NCI-H2171 (cell line): ENCODE data around the gene KIRREL1.

Source experiments
- DNase-seq: peaks from one replicate; lab custom pipeline; 2025; lab: John Stamatoyannopoulos, UW

KIRREL1 gene

DNA sequence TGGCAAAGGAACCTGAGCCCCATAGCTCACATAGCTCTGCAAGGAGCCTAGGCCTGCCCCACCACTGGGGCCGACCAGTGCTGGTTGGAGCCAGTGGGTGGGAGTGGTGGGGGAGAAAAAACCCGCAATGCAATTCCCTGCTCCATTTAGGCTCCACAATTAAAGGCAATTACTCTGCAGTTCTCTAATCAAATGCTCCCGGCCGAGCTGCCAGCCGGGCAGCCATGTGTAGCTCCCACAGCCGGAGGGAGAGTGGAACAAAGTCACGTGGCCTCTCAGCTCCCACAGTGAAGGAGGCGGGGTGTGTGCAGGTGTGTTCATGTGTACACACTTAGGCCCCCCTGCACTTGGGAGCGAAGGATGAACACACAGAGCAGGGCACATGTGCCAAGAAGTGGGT, 81.6 kb downstream of the KIRREL1 start:
- DNase-seq: no peak

DNA sequence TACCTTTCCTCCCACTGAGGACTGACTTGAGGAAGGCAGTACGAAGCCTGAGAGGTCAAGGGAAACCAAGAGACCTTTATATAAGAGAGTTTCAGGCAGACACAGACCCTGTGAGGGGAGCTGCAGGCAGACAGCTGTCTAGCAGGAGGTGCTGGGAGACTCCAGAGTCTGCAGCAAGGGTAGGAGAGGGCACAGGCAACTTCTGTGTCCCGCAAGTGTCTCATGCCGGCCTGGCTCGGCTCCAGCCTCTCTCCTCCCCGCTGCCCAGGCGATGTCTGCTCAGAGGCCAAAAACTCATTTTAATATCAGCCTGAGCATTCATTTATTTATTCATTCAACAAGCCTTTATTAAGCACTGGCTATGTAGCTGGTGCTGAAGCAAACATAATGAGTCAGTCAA, 83.0 kb downstream of the KIRREL1 start:
- DNase-seq: no peak

DNA sequence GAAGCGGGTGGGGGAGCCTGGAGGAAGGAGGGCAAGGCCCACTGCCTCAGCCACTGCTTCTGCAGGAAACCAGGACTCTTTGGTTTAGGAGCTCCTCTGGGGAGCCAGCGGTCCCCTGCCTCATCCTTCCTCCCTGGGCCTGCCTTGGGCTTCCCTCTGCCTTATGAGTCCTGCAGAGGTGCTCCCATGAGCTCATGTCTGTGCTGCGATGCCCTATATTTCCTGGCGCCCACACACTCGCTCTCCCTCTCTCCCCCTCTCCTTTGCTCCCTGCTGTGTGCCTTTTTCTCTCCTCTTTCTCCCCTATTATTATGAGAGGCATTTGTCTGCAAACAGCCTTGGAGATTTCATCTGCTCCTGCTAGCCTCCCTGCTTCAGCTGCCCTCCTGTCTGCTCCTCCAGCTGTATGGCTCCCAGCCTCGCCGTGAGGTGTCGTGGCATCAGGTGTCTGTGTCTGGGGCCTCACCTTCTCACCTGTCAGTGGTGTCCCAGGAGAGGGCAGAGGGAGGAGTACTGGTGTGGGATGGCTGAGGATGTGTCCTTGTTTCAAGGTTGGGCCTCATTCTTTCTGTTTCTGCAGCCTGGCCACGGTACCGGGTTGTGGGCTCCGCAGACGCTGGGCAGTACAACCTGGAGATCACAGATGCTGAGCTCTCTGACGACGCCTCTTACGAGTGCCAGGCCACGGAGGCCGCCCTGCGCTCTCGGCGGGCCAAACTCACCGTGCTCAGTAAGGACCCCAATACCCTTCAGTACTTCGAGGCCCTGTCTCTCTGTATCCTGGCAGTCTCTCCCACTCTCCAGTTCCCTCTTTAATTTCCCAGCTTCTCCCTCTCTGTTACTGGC, 84.2 kb downstream of the KIRREL1 start:
- no peak for DNase-seq

DNA sequence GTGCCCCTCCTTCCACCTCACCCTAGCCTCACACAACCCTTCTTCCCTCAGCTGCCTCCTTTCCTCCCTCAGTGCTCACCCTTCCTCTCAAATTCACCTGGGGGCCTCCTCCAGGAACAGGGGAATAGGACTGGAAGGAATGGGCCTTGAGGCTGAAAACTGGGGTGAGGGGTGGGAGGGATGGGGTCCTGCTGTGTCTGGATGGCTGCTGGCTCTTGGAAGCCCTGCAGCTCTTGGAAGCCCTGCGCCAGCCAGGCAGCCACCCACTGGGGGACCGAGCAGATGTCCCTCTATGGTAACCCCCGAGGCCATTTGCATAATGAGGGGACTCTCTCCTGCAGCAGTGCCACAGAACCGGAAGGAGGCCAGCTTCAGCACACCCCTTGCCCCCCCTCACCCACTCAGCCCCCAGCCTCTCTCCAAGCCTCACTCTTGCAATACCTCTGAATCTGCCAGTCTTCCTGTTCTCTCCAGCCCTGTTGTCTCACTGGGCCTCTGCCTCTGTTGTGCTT, 85.2 kb downstream of the KIRREL1 start:
- no peak for DNase-seq

DNA sequence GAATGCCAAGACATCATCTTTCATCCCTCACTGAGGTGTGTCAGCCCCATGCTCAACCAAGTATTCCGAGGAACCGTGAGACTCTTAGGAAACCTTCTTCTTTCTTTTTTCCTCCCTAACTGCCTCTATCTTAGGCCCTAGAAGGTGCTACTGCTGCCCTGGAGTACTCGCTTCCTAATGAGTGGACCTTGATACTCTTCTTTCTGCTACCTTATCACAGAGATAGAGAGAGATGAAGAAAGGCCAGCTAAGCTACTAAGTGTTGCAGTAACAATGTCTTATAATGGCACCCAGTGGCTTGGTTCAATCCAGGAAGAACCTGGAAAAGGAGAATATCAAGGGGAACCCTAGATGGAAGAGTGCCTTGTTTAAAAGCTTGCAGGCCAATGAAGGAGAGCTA, 86.6 kb downstream of the KIRREL1 start:
- no peak for DNase-seq

DNA sequence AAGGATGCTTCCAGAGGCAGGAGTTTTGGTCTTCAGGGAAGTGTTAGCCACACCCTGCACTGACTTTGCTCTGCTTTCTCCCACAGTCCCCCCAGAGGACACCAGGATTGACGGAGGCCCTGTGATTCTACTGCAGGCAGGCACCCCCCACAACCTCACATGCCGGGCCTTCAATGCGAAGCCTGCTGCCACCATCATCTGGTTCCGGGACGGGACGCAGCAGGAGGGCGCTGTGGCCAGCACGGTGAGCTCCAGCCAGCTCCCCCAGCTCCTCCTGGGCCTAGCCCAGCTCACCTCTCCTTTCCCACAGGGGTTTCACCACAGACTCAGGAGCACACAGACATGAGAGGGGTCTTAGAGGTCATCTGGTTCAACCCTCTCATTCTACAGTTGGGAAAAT, 90.9 kb downstream of the KIRREL1 start:
- DNase-seq: no peak

DNA sequence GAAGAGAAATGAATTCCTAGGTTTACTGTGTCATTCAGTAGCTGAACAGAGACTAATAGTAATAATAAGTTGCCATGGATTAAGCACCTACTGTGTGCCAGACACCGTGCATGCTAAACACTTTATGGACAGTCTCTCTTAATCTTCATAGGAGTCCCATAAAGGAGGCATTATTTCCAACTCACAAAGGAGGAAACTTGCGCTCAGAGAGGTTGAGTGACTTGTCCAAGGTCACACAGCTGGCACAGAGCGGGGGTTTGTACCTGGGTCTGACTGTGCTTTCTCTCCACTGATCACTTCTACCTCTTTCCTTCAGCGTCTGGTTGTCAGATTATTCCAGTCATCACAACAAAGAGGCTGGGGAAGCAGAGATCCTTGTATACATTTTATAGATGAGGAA, 91.3 kb downstream of the KIRREL1 start:
- no peak for DNase-seq

DNA sequence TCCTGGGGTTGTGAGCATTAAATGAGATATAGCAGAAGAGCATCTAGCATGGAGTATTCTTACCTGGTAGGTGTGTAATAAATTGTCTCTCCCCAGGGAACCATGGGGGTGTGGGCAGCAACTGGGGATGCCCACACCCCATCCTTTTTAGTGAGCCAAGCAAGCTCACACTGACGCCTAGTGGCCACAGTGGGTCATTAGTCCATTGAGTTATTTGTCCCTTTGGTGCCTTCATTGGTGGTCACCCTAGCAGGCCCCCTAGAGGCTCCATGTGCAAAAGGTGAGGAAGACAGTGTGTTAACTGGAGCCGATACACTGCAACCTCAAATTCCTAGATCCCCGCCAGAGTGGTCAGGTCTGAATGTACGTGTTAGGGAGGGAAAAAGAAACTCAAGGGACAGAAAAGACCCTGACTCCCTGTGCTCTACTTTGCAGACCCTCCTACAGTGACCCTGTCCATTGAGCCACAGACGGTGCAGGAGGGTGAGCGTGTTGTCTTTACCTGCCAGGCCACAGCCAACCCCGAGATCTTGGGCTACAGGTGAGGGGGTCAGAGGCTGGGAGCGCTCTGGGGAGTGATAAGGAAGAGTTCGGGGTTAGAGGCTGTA, 94.0 kb downstream of the KIRREL1 start:
- no peak for DNase-seq

DNA sequence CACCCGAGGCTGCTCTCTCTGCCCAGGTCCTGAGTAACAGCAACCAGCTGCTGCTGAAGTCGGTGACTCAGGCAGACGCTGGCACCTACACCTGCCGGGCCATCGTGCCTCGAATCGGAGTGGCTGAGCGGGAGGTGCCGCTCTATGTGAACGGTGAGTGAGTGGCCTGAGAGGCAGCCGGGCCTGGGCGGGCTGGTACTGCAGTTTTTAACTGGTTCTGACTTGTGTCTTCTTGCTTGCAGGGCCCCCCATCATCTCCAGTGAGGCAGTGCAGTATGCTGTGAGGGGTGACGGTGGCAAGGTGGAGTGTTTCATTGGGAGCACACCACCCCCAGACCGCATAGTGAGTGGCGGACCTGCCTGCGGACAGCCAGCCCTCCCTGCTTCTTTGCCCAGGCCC, 96.0 kb downstream of the KIRREL1 start:
- DNase-seq: no peak

DNA sequence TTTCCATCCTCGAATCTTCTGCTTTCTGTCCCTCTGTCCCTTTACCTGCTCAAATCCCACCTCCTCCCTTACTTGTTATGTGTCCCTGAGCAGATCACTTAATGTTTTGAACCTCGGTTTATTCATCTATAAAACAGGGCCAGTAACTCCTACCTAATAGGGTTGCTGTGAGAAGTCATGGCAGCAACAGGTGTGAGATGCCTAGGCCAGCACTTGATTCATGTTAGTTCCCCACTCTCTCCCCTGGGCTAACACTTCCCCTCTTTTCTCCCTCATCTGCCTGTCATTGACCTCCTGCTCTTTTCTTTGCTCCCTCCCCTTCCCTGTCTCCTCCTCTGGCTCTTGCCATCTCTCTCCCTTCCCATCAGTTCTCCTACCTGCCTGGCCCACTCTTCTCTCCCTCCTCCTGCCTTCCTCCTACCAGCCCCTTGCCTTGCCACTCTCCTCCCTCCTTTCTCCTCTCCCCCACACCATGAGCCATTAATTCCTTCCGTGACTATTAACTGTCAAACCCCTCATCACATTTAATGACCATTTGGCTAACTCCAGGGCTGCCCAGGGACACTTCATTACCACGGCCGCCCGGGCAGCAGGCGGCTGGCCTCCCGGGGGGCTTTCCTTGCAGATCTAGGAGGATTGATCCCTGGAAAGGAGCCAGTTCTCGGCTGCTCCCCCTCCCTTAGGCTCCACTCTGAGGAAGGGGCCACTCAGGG, 96.6 kb downstream of the KIRREL1 start:
- no peak for DNase-seq

DNA sequence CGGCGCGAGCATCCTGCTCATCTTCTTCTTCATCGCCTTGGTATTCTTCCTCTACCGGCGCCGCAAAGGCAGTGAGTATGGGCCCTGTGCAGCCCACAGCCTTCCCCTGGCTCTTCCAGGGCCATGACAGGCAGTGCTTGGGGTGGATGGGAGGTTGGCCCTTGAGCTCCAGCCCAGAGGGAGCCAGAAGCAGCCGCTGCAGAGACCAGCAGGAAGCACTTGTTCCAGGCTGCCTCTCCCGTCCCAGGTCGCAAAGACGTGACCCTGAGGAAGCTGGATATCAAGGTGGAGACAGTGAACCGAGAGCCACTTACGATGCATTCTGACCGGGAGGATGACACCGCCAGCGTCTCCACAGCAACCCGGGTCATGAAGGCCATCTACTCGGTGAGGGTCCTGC, 99.9 kb downstream of the KIRREL1 start:
- DNase-seq: no peak

DNA sequence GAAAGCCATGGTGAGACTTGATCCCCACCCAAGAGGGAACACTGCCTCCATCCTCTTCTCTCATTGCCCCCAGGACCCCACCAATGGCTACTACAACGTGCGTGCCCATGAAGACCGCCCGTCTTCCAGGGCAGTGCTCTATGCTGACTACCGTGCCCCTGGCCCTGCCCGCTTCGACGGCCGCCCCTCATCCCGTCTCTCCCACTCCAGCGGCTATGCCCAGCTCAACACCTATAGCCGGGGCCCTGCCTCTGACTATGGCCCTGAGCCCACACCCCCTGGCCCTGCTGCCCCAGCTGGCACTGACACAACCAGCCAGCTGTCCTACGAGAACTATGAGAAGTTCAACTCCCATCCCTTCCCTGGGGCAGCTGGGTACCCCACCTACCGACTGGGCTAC, 101.1 kb downstream of the KIRREL1 start:
- no peak for DNase-seq

DNA sequence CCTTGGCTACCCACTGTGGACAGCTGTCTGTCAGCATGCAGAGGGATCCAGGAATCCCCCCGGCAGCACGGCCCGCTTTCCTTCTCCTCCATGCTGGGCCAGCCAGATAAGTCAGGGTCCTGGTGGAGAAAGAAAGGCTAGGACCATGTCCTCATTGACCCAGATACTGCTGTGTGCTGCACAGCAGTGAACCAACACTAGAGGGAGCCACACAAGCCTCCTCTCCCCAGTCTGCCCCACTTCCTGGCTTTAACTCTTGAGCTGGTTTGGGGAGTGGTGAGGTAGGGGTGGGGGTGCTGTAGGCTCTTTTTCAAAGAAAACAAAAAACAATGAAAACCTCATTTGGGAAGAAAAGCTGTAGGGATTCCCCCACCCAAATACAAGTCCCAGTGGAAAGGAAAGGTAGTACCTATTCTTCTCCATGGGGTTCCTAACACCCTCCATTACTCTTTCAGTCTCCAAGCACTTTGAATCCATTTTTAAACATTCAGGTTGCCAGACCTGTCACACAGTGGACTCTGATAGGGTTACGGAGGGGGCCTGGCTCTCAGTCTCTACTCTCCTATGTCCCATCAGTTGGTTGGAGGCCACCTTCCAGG, 102.4 kb downstream of the KIRREL1 start:
- DNase-seq: no peak

DNA sequence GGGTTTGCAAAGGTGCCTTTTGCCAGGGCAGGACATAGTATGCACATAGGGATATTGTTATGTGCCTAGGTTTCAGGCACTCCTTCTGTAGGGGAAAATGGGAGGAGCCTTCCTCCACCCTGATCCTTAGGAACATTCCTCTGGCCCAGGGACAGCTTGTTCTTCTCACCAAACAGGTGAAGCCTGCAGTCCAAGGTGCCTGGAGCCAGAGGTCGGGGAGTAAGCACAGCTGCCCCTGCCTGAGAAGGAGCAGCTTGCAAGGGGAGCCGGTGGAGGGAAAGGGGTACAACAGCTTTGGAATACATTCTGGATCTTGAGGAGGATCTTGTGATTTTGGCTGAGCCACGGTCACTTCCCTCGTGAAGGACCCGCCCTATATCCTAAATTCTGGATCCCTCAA, 104.8 kb downstream of the KIRREL1 start:
- no peak for DNase-seq

DNA sequence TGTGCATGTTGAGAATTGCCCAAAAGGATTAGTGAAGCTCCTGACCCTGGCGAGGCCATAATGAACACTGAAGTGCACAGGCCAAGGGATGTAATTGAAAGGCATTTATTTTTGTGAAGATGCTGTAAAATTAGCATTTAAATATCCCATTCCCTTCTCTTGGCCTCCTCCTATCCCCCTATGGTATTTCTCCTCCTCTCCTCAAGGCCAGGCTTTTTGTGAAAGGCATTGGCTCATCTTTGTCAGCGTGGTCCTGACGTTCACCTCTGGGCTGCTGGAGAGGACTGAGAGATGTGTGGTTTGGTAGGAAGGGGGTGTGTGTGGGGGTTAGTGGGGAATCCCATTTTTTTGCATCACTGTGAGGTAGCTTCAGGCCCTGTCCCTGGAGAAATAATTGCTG, 105.7 kb downstream of the KIRREL1 start:
- DNase-seq: no peak

DNA sequence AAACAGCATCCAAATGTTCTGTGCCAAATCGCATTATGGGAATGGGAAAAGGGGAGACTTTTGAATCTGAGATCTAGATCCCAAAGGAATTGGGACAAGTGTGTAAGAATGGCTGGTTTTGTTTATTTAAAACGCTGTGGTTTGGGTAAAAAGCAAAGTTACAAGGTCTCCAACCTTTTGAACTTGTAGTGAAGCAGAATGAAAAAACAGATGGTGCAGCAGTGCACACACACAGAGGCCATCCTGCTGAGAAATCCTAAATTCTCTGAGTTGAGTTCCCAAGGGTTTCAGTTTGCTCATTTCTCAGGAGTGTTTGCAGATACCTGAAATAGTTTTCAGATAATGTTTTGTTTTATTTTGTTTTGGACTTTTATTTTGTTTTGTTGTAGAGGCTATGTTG, 107.1 kb downstream of the KIRREL1 start:
- no peak for DNase-seq

DNA sequence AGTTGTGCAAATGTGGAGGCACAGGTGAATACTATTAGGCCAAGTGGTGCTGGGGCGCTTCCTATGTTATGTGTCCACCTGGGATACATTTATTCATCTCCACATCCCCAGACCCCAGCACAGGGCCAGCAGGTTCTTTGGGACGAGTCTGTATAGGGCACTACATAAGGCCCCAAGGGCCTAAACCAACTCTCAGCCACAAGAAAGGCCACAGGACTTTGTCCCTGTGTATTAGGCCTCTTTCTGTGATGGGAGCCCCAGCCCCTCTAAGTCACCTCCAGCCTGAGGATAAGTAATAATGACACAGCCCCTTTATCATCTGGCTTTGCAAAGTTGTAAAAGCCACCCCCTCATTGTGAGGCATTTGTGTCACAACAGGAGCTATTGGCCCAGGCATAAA, 108.0 kb downstream of the KIRREL1 start:
- no peak for DNase-seq

DNA sequence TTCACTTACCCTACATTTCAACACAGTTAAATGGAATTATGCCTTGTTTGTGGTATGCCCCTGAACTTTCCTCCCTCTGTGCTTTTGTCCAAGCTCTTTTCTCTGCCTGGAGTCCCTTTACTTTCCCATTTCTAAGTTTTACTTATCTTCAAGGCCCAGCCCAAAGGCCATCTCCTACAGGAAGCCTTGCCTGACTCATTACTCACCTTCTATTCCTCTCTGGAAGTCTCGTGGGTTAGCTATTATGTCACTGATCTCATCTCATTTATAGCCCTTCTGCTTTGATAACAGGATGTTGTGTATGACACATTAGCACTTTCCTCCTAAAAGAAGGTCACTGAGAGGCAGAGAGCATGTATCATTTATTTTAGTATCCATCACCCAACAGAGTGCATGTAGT, 108.5 kb downstream of the KIRREL1 start:
- no peak for DNase-seq

DNA sequence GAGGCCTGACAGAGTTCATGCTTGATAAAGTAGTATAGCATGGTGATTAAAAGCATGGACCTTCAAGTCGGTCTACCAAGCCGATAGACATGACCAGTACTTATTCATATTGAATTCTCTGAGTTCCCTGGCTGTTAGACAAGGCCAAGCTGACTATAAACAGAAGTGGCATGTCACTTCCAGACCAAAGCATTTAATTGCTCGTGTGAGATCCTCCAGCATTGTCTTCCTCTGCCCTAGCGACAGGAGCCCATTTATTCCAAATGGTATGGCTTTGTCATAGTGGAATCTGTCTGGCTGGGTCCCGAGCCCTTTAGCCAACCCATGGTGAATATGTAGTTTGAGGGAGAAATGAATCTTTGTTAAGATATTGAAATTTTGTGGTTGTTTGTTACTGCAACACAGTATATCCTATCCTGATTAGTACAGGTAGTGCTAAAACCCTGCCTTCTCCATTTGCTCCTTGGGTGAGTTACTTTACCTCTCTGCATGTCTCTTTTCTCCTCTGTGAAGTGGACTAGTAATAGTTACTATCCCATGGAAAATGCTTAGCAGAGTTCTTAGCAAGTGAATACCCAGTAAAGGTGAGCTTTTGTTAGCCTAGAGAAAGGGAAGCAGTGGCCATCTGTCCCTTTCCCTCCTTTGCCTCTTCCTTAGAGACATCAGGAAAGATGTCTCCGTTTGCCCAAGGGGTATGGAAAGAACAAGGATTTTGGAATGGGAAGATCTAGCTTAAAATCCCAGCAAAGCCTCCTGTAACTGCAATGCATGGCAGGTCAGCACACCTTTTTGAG, 109.6 kb downstream of the KIRREL1 start:
- DNase-seq: no peak

DNA sequence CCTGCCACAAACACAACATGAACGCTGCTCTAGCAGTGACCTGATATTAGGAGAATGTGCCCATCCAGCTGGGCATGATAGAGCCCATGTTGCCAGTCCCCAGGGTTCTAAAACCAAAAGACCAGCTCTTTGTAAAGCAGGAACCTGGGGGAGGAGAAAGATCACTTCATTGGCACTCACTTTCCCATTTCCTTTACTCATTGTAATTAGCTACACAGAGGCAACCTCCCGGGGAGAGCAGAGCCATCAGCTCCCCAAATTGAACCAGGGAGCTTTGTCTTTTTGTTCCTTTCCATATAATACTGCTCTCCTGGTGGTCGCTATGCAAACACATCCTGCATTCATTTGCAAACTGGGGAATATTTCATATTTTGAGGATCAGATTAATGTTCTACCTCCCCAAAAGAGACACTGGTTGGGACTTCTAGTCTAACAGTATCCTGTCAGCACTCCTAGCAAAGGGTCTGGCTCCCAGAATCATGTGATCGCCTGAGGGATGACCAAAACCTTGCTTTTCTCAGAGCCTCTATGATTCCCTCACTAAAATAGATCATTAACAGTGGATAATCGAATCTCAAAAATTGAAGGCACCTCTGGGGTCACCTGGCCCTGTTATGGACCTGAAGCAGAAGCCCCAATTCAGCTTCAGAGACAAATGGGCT, 110.5 kb downstream of the KIRREL1 start:
- no peak for DNase-seq

DNA sequence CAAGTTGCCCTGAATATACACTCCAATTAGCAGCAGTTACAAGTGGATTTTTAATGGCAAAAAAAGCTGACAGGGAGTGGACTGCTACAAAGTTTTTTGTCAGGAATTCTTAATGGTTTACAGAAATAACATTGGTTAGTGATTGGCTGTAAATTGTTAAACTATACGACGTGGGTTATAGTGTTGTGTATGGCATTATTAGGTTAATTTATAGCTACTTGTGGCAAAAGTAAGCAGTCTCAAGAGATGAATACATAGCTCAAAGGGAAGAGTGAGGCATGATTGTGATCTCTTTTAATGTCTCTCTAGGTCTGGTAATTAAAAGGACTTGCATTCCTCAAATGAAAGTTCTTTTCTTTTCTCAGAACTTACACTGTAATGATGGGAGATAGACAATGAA, 111.4 kb downstream of the KIRREL1 start:
- DNase-seq: no peak
